ENCODE data around the gene CKAP5. TPM values are rescaled to one million over a fixed set of nuclear protein-coding genes. Genes with fewer than 3 reads are reported as not detected.

Gene CKAP5
- polyA plus RNA-seq, 1 donor: 52.5 TPM

Other genes with a start within 250 kb of the CKAP5 start
- 5.4 TPM for gene HARBI1, start 229.1 kb downstream of the CKAP5 start, polyA plus RNA-seq
- gene ATG13, start 228.7 kb downstream of the CKAP5 start, polyA plus RNA-seq: 52.9 TPM
- gene ARHGAP1, start 145.7 kb downstream of the CKAP5 start, polyA plus RNA-seq: 47.2 TPM
- gene ZNF408, start 145.2 kb downstream of the CKAP5 start, polyA plus RNA-seq: 9.5 TPM
- gene F2, start 127.1 kb downstream of the CKAP5 start, polyA plus RNA-seq: 0.28 TPM
- gene LRP4, start 72.3 kb upstream of the CKAP5 start, polyA plus RNA-seq: 15.6 TPM
- 32.9 TPM for gene CSTPP1, start 90.5 kb upstream of the CKAP5 start, polyA plus RNA-seq